Measurements from ENCODE around the gene RIMKLB. TPM values are rescaled to one million over a fixed set of nuclear protein-coding genes. Genes with fewer than 3 reads are reported as not detected.

The RIMKLB gene
- total and polyA plus RNA-seq, 7 donors = 4.6 to 19.1 (median 8.1) TPM

DNA sequence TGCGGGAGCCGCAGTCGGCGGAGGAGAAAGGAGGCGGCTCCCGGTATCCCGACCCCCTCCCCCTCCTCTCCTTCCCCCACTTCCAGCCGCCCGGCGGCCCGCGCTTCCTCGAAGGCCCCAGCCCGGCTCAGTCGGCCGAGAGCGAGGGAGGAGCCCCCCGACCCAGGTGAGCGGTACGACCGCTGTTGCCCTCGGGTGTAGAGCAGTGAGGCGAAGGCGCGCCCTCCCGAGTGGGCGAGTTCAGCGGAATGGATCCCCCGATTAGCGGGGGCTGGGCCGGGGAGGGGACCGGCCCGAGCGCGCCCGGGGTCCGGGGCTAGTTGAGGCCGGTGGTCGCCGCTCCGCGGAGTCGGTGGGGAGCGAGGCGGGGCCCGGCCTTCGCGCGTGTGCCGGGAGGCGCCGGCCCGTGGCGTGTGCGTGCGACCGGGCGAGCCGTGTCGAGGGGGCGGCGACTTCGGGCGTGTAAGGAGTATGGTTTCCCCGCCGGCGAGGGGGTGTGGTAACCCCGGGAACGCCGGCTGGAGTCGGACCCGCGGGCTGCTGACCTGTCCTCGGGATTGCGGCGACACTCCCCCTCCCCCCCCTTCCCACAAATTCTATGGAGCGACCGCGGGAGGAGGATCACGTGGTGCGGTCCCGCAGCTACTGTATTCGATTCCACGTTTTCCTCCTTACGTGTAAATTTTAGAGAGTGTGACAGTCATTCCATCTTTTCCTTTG, 501 bp downstream of the RIMKLB start:
- Histone ChIP-seq H3K27me3 (ENCODE audit: insufficient read depth in 3 of 3, low read length in 2 of 3) (no peaks in the 10 kb centered on the region), H3K27ac (peak overlapping the region; percentile 96), H3K36me3 (ENCODE audit: insufficient read depth in 1 of 2, low read depth in 1 of 2) (peaks cover 0 to 14% of the 10 kb centered on the region in 2 donors), H3K4me3 (peak overlapping the region; percentile 99), H3K9me3 (no peaks in the 10 kb centered on the region), H3K4me1 (peaks cover 15% of the 10 kb centered on the region)
- 0 to 1% (median 1%) methylated on average over 41 to 85 of the region's 85 CpGs for WGBS, 3 donors
- ATAC-seq (peak; percentile 66 to 73 (median 68)), DNase-seq (peak; percentile 72 to 81)
- intact Hi-C loops (cut with DNase I) = loop anchor here in 1 of 2 donors (10.0 kb wide), 1 partner anchor 1667 kb away; no protein-coding TSS in a partner anchor
- TF ChIP-seq CTCF (IDR thresholded peaks at IDR 0.05) = no peak

- Histone ChIP-seq H3K36me3 (ENCODE audit: insufficient read depth in 1 of 2, low read depth in 1 of 2) (peaks cover 0 to 14% of the 10 kb centered on the region in 2 donors), H3K4me1 (peaks cover 14% of the 10 kb centered on the region), H3K27me3 (ENCODE audit: insufficient read depth in 3 of 3, low read length in 2 of 3) (no peaks in the 10 kb centered on the region), H3K4me3 (peak overlapping the region; percentile 99), H3K9me3 (no peaks in the 10 kb centered on the region), H3K27ac (peak overlapping the region; percentile 96)
- DNase-seq (no peak), ATAC-seq (no peak)
- TF ChIP-seq CTCF (IDR thresholded peaks at IDR 0.05) = no peak
- 40 to 54% (median 44%) methylated on average over 2 of the region's 2 CpGs for WGBS, 3 donors
- intact Hi-C loops (cut with DNase I) = loop anchor here in 1 of 2 donors (10.0 kb wide), 1 partner anchor 1666 kb away; no protein-coding TSS in a partner anchor
Observed at GRCh38 chr12:8698879-8699278, 1.1 kb downstream of the RIMKLB start.

DNA sequence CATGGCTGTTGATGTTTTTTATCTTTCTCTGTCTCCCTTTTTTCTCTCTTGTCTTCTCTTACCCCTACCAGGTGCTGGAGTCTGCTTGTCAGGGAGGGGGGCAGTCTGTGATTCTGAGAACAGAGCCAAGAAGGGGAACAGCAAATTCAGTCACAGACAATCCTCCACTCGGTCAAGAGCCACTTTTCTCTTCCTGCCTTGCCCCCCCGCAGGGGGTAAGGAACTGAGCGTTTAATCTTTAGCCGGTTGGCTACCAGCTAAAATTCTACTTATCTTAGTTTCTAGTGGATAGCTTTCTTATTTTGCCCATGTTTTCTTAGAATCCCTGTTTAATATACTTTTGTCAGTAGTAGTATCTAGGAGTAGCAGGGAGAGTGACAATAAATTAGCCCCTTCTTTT, 1.9 kb downstream of the RIMKLB start:
- no peak for DNase-seq
- H3K27ac ChIP-seq = no peak overlapping the region
- H3K4me3 ChIP-seq = peak overlapping the region; percentile 99
- H3K36me3 ChIP-seq (ENCODE audit: insufficient read depth in 1 of 2, low read depth in 1 of 2) = peaks cover 0 to 14% of the 10 kb centered on the region in 2 donors
- no peak for ATAC-seq
- no peaks in the 10 kb centered on the region for H3K9me3 ChIP-seq
- H3K27me3 ChIP-seq (ENCODE audit: insufficient read depth in 3 of 3, low read length in 2 of 3) = no peaks in the 10 kb centered on the region
- TF ChIP-seq CTCF (IDR thresholded peaks at IDR 0.05) = no peak
- WGBS, 3 donors = 33 to 47% (median 39%) methylated on average over 4 of the region's 4 CpGs
- intact Hi-C loops (cut with DNase I) = loop anchor here in 1 of 2 donors (10.0 kb wide), 1 partner anchor 1665 kb away; no protein-coding TSS in a partner anchor
- H3K4me1 ChIP-seq = peaks cover 14% of the 10 kb centered on the region

GRCh38 chr12:8701046-8701660, 3.4 kb downstream of the RIMKLB start:
- WGBS, 3 donors = 60 to 81% (median 62%) methylated on average over 6 of the region's 6 CpGs
- Histone ChIP-seq H3K4me3 (peak overlapping the region; percentile 5), H3K27me3 (ENCODE audit: insufficient read depth in 3 of 3, low read length in 2 of 3) (no peaks in the 10 kb centered on the region), H3K27ac (no peak overlapping the region), H3K36me3 (ENCODE audit: insufficient read depth in 1 of 2, low read depth in 1 of 2) (peaks cover 0 to 14% of the 10 kb centered on the region in 2 donors), H3K9me3 (no peaks in the 10 kb centered on the region), H3K4me1 (peaks cover 14% of the 10 kb centered on the region)
- ATAC-seq = no peak
- DNase-seq = no peak
- intact Hi-C loops (cut with DNase I) = no loop called here
- TF ChIP-seq CTCF (IDR thresholded peaks at IDR 0.05) = no peak

All from psoas muscle (tissue), 8 donors.